MM.1S (cell line): Measurements from ENCODE around the gene BMPER.

Experiments
- CTCF ChIP-seq: fragments of 300-600 bp; sonication (generic); IDR thresholded peaks from 2 replicates; pipeline ENCODE4 v1.5.1; 2016; ENCODE audit warnings: antibody characterized with exemption, low read length, mixed read lengths
- EZH2 ChIP-seq: fragments of 300-600 bp; sonication (generic); optimal IDR thresholded peaks from 2 replicates; pipeline ENCODE3; 2017; ENCODE audit warnings: low read depth, mild to moderate bottlenecking, antibody characterized with exemption, low read length, mixed read lengths
- EZH2phosphoT487 ChIP-seq: fragments of 300-600 bp; sonication (generic); IDR thresholded peaks from 2 replicates; pipeline ENCODE4 v1.6.1; 2018; ENCODE audit warnings: antibody characterized with exemption, low read length

GRCh38 chr7:34123316-34123715, 218.0 kb downstream of the BMPER start:
- TF ChIP-seq CTCF: no peak
- TF ChIP-seq EZH2: no peak
- no peak for TF ChIP-seq EZH2phosphoT487
